Trophoblast cell (in vitro differentiated cells and primary cell): Measurements from ENCODE around the gene KRT7.

ENCODE experiments used
- DNase-seq, 2 donors: peaks; one replicate each; pipeline ENCODE4 v3.0.0-alpha.2; 2016
- H2AFZ ChIP-seq: 2 replicates; pipeline ENCODE4 v1.6.1; 2013; ENCODE audit warnings: low read length, moderate library complexity, mild to moderate bottlenecking; ENCODE audit not compliant: insufficient read depth, poor library complexity
- H2AK5ac ChIP-seq: 2 replicates; pipeline ENCODE4 v1.6.1; 2013; ENCODE audit warnings: mild to moderate bottlenecking, low read length
- H2BK120ac ChIP-seq: 2 replicates; pipeline ENCODE4 v1.6.1; 2013; ENCODE audit warnings: low read length, mild to moderate bottlenecking, moderate library complexity; ENCODE audit not compliant: insufficient read depth, poor library complexity
- H2BK12ac ChIP-seq: 2 replicates; pipeline ENCODE4 v1.6.1; 2013; ENCODE audit warnings: mild to moderate bottlenecking, low read length, moderate library complexity
- H2BK5ac ChIP-seq: 2 replicates; pipeline ENCODE4 v1.6.1; 2013; ENCODE audit warnings: low read length, low read depth, moderate library complexity, mild to moderate bottlenecking; ENCODE audit not compliant: poor library complexity
- H3K14ac ChIP-seq: 2 replicates; pipeline ENCODE4 v1.6.1; 2013; ENCODE audit warnings: mild to moderate bottlenecking, low read length
- H3K18ac ChIP-seq: 2 replicates; pipeline ENCODE4 v1.6.1; 2013; ENCODE audit warnings: mild to moderate bottlenecking, low read length
- H3K23ac ChIP-seq: 2 replicates; pipeline ENCODE4 v1.6.1; 2013; ENCODE audit warnings: low read length
- H3K27ac ChIP-seq: 2 replicates; pipeline ENCODE4 v1.5.1; 2013; ENCODE audit warnings: low read depth, mild to moderate bottlenecking, inconsistent platforms, low read length, moderate library complexity
- H3K27me3 ChIP-seq: 2 replicates; pipeline ENCODE4 v1.6.1; 2013; ENCODE audit warnings: inconsistent platforms, mild to moderate bottlenecking, low read length, moderate library complexity; ENCODE audit not compliant: insufficient read depth
- H3K36me3 ChIP-seq, 2 experiments: 1 replicate in 1 of 2; 2 replicates in 1 of 2; pipeline ENCODE4 v1.6.1; 2013; ENCODE audit warnings: low read length in 2 of 2, mild to moderate bottlenecking in 2 of 2, moderate library complexity in 1 of 2; ENCODE audit not compliant: insufficient read depth in 2 of 2, control insufficient read depth in 1 of 2
- H3K4ac ChIP-seq: 2 replicates; pipeline ENCODE4 v1.6.1; 2013; ENCODE audit warnings: low read depth, mild to moderate bottlenecking, low read length, moderate library complexity
- H3K4me1 ChIP-seq, 2 experiments: 1 replicate in 1 of 2; 2 replicates in 1 of 2; pipeline ENCODE4 v1.6.1; 2013; ENCODE audit warnings: low read length in 2 of 2, mild to moderate bottlenecking in 2 of 2, moderate library complexity in 1 of 2; ENCODE audit not compliant: insufficient read depth in 2 of 2, control insufficient read depth in 1 of 2
- H3K4me2 ChIP-seq: 2 replicates; pipeline ENCODE4 v1.6.1; 2013; ENCODE audit warnings: inconsistent platforms, mild to moderate bottlenecking, low read length, moderate library complexity
- H3K4me3 ChIP-seq: 2 replicates; pipeline ENCODE4 v1.5.1; 2013; ENCODE audit warnings: mild to moderate bottlenecking, low read depth, low read length, inconsistent platforms
- H3K79me1 ChIP-seq: one replicate; pipeline ENCODE4 v1.6.1; 2013; ENCODE audit warnings: low read length
- H3K79me2 ChIP-seq: 2 replicates; pipeline ENCODE4 v1.6.1; 2013; ENCODE audit warnings: low read length, mild to moderate bottlenecking; ENCODE audit not compliant: control insufficient read depth, insufficient read depth, poor library complexity
- H3K9ac ChIP-seq: 2 replicates; pipeline ENCODE4 v1.6.1; 2013; ENCODE audit warnings: mild to moderate bottlenecking, low read length
- H3K9me3 ChIP-seq: 2 replicates; pipeline ENCODE4 v1.6.1; 2013; ENCODE audit warnings: low read depth, mild to moderate bottlenecking, control low read depth, inconsistent platforms, low read length; ENCODE audit not compliant: insufficient read depth
- H4K12ac ChIP-seq: 2 replicates; pipeline ENCODE4 v1.6.1; 2013; ENCODE audit warnings: low read depth, mild to moderate bottlenecking, low read length, moderate library complexity
- H4K8ac ChIP-seq: 2 replicates; pipeline ENCODE4 v1.6.1; 2013; ENCODE audit warnings: low read depth, mild to moderate bottlenecking, low read length, moderate library complexity
- H4K91ac ChIP-seq: one replicate; pipeline ENCODE4 v1.6.1; 2013; ENCODE audit warnings: low read depth, mild to moderate bottlenecking, low read length, moderate library complexity
- WGBS: extraction: QIAGEN DNeasy Blood & Tissue Kit; methylation state at CpG from one replicate; pipeline ENCODE4 v1.1.7; 2013; ENCODE audit warnings: missing lambda C conversion rate; ENCODE audit not compliant: insufficient read length, insufficient coverage; ENCODE audit errors: extremely low coverage; 5-methylcytosine and 5-hydroxymethylcytosine counted together

KRT7 gene

DNA sequence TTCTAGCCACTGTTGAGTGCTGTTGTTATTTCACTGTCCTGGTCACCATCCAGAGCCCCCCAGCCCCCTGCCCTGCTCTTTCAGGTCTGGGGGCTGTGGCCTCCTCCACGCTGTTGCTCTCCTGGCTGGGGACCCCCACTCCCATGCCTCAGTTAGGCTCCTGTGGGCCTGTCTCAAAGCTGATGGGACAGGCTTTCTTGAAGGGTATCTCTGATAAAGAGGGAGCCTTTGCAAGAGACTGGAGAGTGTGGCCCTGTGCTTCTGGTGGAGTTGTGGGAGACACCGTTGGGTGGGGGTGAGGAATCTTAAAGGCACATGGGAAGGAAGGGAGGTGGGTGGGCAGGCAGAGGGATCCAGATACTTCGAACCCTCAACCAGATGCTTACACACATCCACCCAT is 29.2 kb downstream of the KRT7 start:
- H4K91ac ChIP-seq, result no peak overlapping the region
- no peak overlapping the region for H3K4me2 ChIP-seq
- H2AK5ac ChIP-seq, result no peak overlapping the region
- no peak overlapping the region for H3K23ac ChIP-seq
- no peak overlapping the region for H4K8ac ChIP-seq
- H3K79me2 ChIP-seq, result no peaks in the 10 kb centered on the region
- no peak overlapping the region for H3K27ac ChIP-seq
- no peak overlapping the region for H2BK5ac ChIP-seq
- H2AFZ ChIP-seq, result no peak overlapping the region
- H3K9ac ChIP-seq, result no peak overlapping the region
- no peak overlapping the region for H4K12ac ChIP-seq
- H3K4me1 ChIP-seq, result no peaks in the 10 kb centered on the region
- WGBS, result no CpG with 5 or more reads among the region's 3 CpGs
- H3K18ac ChIP-seq, result no peak overlapping the region
- H3K9me3 ChIP-seq, result peaks cover 25% of the 10 kb centered on the region
- no peak overlapping the region for H2BK12ac ChIP-seq
- H3K27me3 ChIP-seq, result peaks cover 14% of the 10 kb centered on the region
- DNase-seq, result no peak
- H3K79me1 ChIP-seq, result no peaks in the 10 kb centered on the region
- no peaks in the 10 kb centered on the region for H3K36me3 ChIP-seq
- H2BK120ac ChIP-seq, result no peak overlapping the region
- no peak overlapping the region for H3K14ac ChIP-seq
- no peak overlapping the region for H3K4me3 ChIP-seq
- H3K4ac ChIP-seq, result no peak overlapping the region

DNA sequence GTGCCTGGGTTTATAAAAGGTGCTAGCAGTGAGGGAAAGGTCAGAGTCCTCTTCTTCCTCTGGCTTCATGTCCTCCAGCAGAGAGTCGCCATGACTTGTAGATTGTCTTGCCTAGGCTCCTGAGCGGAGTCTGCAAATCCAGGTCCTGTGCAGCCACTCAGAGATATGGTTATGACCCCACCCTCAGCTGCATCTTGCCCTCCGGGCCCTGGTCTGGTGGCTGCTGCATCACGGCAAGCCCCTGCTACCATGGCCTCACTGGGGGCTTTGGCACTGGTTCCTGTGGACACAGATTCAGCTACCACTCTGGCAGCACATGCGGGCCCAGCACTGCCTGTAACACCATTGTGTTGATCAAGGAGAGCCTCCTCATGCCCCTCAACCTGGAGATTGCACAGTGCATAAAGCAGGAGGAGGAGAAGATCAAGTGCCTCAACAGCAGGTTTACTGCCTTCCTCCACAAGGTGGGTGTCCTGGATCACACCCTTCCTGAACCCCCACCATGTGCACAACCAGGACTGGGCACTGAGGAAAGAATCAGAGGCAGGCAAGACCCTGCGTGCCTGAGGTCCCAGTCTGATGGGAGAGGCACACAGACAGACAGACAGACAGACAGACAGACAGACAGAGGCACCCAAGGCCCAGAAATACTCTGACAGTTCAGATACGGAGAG is 30.9 kb downstream of the KRT7 start:
- Histone ChIP-seq H2AFZ (no peak overlapping the region), H3K18ac (no peak overlapping the region), H4K12ac (no peak overlapping the region), H3K4me1 (no peaks in the 10 kb centered on the region), H3K14ac (no peak overlapping the region), H3K36me3 (no peaks in the 10 kb centered on the region), H2BK5ac (no peak overlapping the region), H2AK5ac (no peak overlapping the region), H3K9ac (no peak overlapping the region), H3K9me3 (peaks cover 20% of the 10 kb centered on the region), H3K79me1 (no peaks in the 10 kb centered on the region), H2BK120ac (no peak overlapping the region), H3K27ac (no peak overlapping the region), H3K4me2 (no peak overlapping the region), H4K8ac (no peak overlapping the region), H3K4me3 (no peak overlapping the region), H2BK12ac (no peak overlapping the region), H4K91ac (no peak overlapping the region), H3K79me2 (no peaks in the 10 kb centered on the region), H3K27me3 (peaks cover 2% of the 10 kb centered on the region), H3K4ac (no peak overlapping the region), H3K23ac (no peak overlapping the region)
- no CpG with 5 or more reads among the region's 7 CpGs for WGBS
- no peak for DNase-seq

DNA sequence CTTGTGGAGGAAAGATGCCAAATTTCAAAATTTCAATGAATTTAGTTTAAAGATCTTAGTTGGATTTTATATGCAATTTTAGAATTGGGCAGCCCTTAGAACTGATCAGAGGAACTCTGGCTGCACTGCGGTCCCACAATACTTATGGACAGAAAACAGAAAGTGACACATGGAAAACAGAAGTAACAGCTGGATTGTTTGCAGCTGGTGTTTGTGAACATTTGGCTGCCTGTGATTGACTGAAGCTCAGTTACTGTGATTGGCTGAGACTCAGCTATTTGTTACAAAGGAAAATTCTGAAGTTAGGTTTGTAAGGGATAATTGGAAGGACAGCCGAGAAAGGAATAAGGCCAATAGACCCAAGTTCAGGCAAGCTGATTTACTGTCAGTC is 31.4 kb downstream of the KRT7 start:
- DNase-seq, result no peak
- Histone ChIP-seq H2AFZ (no peak overlapping the region), H2BK12ac (no peak overlapping the region), H3K4me3 (no peak overlapping the region), H3K27me3 (no peaks in the 10 kb centered on the region), H2BK120ac (no peak overlapping the region), H3K9me3 (peaks cover 20% of the 10 kb centered on the region), H3K4me2 (no peak overlapping the region), H4K12ac (no peak overlapping the region), H4K8ac (no peak overlapping the region), H3K36me3 (no peaks in the 10 kb centered on the region), H3K9ac (no peak overlapping the region), H4K91ac (no peak overlapping the region), H3K14ac (no peak overlapping the region), H3K27ac (no peak overlapping the region), H3K4ac (no peak overlapping the region), H3K18ac (no peak overlapping the region), H3K79me1 (no peaks in the 10 kb centered on the region), H3K79me2 (no peaks in the 10 kb centered on the region), H2BK5ac (no peak overlapping the region), H3K4me1 (no peaks in the 10 kb centered on the region), H3K23ac (no peak overlapping the region), H2AK5ac (no peak overlapping the region)
- WGBS, result no CpG with 5 or more reads among the region's 2 CpGs

DNA sequence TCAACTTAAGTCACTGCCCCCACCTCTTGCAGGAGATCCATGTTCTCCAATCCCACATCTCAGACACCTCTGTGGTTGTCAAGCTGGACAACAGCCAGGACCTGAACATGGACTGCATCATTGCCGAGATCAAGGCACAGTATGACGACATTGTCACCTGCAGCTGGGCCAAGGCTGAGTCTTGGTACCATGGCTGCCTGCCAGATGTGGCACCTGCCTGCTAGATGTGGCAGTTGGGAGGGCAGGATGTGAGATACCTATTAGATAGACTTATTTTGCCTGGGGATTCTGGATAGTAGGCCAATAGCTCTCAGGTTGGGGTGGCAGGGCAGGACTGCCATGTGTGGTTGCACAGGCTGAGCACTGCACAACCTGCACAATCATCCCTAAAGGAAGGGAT is 33.5 kb downstream of the KRT7 start:
- H3K36me3 ChIP-seq, result no peaks in the 10 kb centered on the region
- peaks cover 17% of the 10 kb centered on the region for H3K9me3 ChIP-seq
- H3K18ac ChIP-seq, result no peak overlapping the region
- no peak overlapping the region for H3K23ac ChIP-seq
- no peak overlapping the region for H3K14ac ChIP-seq
- no peak overlapping the region for H2BK120ac ChIP-seq
- H3K4me1 ChIP-seq, result no peaks in the 10 kb centered on the region
- H3K27me3 ChIP-seq, result no peaks in the 10 kb centered on the region
- no peak overlapping the region for H2AFZ ChIP-seq
- H4K8ac ChIP-seq, result no peak overlapping the region
- no peak overlapping the region for H4K91ac ChIP-seq
- no peaks in the 10 kb centered on the region for H3K79me1 ChIP-seq
- no CpG with 5 or more reads among the region's 2 CpGs for WGBS
- no peak overlapping the region for H3K4me3 ChIP-seq
- no peak overlapping the region for H3K27ac ChIP-seq
- no peak overlapping the region for H2BK5ac ChIP-seq
- DNase-seq, result no peak
- no peak overlapping the region for H3K4me2 ChIP-seq
- H3K9ac ChIP-seq, result no peak overlapping the region
- no peak overlapping the region for H3K4ac ChIP-seq
- no peaks in the 10 kb centered on the region for H3K79me2 ChIP-seq
- no peak overlapping the region for H2AK5ac ChIP-seq
- no peak overlapping the region for H2BK12ac ChIP-seq
- H4K12ac ChIP-seq, result no peak overlapping the region
